ENCODE measurements around the gene KCNG4. TPM values are rescaled to one million over a fixed set of nuclear protein-coding genes. Genes with fewer than 3 reads are reported as not detected.

The KCNG4 gene
- polyA plus RNA-seq, 1 donor (not counting 4 experiments of a cell fraction or from before 2014, with no cell fraction given) = not detected

DNA sequence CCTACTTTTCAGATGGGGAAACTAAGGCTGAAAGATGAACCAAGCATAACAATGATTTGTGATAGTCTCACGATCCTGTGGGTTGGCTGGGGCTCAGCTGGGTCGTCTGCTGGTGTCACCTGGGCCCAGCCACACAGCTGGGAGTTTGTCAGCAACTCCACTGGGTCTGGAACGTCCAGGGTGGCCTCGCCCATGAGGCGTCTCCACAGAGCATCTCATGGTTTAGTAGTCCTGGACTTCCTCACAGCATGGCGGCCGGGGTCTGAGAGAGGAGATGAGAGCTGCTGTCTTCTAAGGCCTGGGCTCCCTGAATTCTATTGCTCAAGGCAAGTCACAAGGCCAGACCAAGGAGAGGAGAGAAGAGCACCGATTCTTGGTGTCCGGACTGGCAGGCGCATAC, 30.7 kb upstream of the KCNG4 start:
- peaks cover 11% of the 10 kb centered on the region for H3K27me3 ChIP-seq (ENCODE audit: control insufficient read depth, extremely low read depth, insufficient read depth, low read length)
- H3K9me3 ChIP-seq (ENCODE audit: control insufficient read depth, low read depth, low read length) = no peaks in the 10 kb centered on the region
- dilution Hi-C loops (cut with MboI; ENCODE audit: extremely low pct_ligation_motif_present, low sequenced_read_pairs) = loop anchor here (25.0 kb wide), 1 partner anchor 167 kb away; no protein-coding TSS in a partner anchor
- H2AFZ ChIP-seq (ENCODE audit: control insufficient read depth, low read length) = no peak overlapping the region
- no peaks in the 10 kb centered on the region for H3K79me2 ChIP-seq (ENCODE audit: control insufficient read depth, insufficient read depth, low read length)
- no peaks in the 10 kb centered on the region for H3K4me1 ChIP-seq (ENCODE audit: control insufficient read depth, extremely low read depth, insufficient read depth, low read length)
- H3K4me3 ChIP-seq (ENCODE audit: control insufficient read depth in 2 of 3, extremely low read depth in 1 of 3, insufficient read depth in 2 of 3, low read depth in 1 of 3, low read length in 3 of 3) = no peak overlapping the region
- H3K9ac ChIP-seq (ENCODE audit: control insufficient read depth, extremely low read depth, insufficient read depth, low read length) = no peak overlapping the region
- FAIRE-seq (no peak), DNase-seq (ENCODE audit: low read depth, low spot score) (no peak)
- no peaks in the 10 kb centered on the region for H3K36me3 ChIP-seq (ENCODE audit: control insufficient read depth in 2 of 2, extremely low read depth in 1 of 2, insufficient read depth in 2 of 2, low read length in 2 of 2)
- H4K20me1 ChIP-seq (ENCODE audit: control insufficient read depth, extremely low read depth, insufficient read depth, low read length) = no peaks in the 10 kb centered on the region
- H3K9me1 ChIP-seq (ENCODE audit: control insufficient read depth, extremely low read depth, insufficient read depth, low read length) = no peaks in the 10 kb centered on the region
- H3K4me2 ChIP-seq (ENCODE audit: control insufficient read depth, extremely low read depth, insufficient read depth, low read depth, low read length) = no peak overlapping the region
- no peak for TF ChIP-seq EZH2 (IDR thresholded peaks at IDR 0.05; ENCODE audit: low read length)
- TF ChIP-seq, protein P1, sequence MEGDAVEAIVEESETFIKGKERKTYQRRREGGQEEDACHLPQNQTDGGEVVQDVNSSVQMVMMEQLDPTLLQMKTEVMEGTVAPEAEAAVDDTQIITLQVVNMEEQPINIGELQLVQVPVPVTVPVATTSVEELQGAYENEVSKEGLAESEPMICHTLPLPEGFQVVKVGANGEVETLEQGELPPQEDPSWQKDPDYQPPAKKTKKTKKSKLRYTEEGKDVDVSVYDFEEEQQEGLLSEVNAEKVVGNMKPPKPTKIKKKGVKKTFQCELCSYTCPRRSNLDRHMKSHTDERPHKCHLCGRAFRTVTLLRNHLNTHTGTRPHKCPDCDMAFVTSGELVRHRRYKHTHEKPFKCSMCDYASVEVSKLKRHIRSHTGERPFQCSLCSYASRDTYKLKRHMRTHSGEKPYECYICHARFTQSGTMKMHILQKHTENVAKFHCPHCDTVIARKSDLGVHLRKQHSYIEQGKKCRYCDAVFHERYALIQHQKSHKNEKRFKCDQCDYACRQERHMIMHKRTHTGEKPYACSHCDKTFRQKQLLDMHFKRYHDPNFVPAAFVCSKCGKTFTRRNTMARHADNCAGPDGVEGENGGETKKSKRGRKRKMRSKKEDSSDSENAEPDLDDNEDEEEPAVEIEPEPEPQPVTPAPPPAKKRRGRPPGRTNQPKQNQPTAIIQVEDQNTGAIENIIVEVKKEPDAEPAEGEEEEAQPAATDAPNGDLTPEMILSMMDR (optimal IDR thresholded peaks at IDR 0.05 in 1 of 3, IDR thresholded peaks at IDR 0.05 in 1 of 3, conservative IDR thresholded peaks at IDR 0.05 in 1 of 3; ENCODE audit: extremely low read depth in 1 of 3, insufficient read depth in 2 of 3, low read length in 3 of 3) = no peak
- H3K27ac ChIP-seq (ENCODE audit: control insufficient read depth, insufficient read depth, low read length) = no peak overlapping the region

DNA sequence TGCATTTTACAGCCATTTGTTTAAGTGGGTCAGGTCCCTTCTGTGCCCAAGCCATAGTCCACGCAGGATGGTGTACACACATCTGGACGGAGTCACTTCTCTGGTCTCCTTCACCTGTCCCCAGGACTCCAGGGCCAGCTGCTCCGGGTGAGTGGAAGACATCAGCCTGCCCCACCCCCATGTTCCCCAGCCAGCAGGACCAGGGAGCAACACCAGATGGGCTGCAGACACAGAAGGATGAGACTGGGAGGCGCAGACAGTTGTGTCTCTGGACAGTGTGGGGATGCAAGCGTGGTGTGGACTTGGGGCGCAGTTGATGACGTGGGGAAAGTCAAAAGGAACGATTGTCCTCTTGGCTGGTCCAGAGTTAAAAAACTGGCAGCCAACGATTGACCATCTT, 30.3 kb upstream of the KCNG4 start:
- H3K4me3 ChIP-seq (ENCODE audit: control insufficient read depth in 2 of 3, extremely low read depth in 1 of 3, insufficient read depth in 2 of 3, low read depth in 1 of 3, low read length in 3 of 3) = no peak overlapping the region
- no peak for FAIRE-seq
- DNase-seq (ENCODE audit: low read depth, low spot score) = no peak
- TF ChIP-seq EZH2 (IDR thresholded peaks at IDR 0.05; ENCODE audit: low read length) = no peak
- TF ChIP-seq, protein P1 (optimal IDR thresholded peaks at IDR 0.05 in 1 of 3, IDR thresholded peaks at IDR 0.05 in 1 of 3, conservative IDR thresholded peaks at IDR 0.05 in 1 of 3; ENCODE audit: extremely low read depth in 1 of 3, insufficient read depth in 2 of 3, low read length in 3 of 3) = no peak
- dilution Hi-C loops (cut with MboI; ENCODE audit: extremely low pct_ligation_motif_present, low sequenced_read_pairs) = loop anchor here (25.0 kb wide), 1 partner anchor 167 kb away; no protein-coding TSS in a partner anchor
- no peak overlapping the region for H3K9ac ChIP-seq (ENCODE audit: control insufficient read depth, extremely low read depth, insufficient read depth, low read length)
- no peaks in the 10 kb centered on the region for H3K4me1 ChIP-seq (ENCODE audit: control insufficient read depth, extremely low read depth, insufficient read depth, low read length)
- H3K27ac ChIP-seq (ENCODE audit: control insufficient read depth, insufficient read depth, low read length) = no peak overlapping the region
- H2AFZ ChIP-seq (ENCODE audit: control insufficient read depth, low read length) = no peak overlapping the region
- H3K9me3 ChIP-seq (ENCODE audit: control insufficient read depth, low read depth, low read length) = no peaks in the 10 kb centered on the region
- H3K36me3 ChIP-seq (ENCODE audit: control insufficient read depth in 2 of 2, extremely low read depth in 1 of 2, insufficient read depth in 2 of 2, low read length in 2 of 2) = no peaks in the 10 kb centered on the region
- H3K27me3 ChIP-seq (ENCODE audit: control insufficient read depth, extremely low read depth, insufficient read depth, low read length) = peaks cover 11% of the 10 kb centered on the region
- H4K20me1 ChIP-seq (ENCODE audit: control insufficient read depth, extremely low read depth, insufficient read depth, low read length) = no peaks in the 10 kb centered on the region
- H3K9me1 ChIP-seq (ENCODE audit: control insufficient read depth, extremely low read depth, insufficient read depth, low read length) = no peaks in the 10 kb centered on the region
- no peaks in the 10 kb centered on the region for H3K79me2 ChIP-seq (ENCODE audit: control insufficient read depth, insufficient read depth, low read length)
- H3K4me2 ChIP-seq (ENCODE audit: control insufficient read depth, extremely low read depth, insufficient read depth, low read depth, low read length) = no peak overlapping the region

Data from keratinocyte (primary cell).